ENCODE measurements around the gene PPFIBP2.

The PPFIBP2 gene

DNA sequence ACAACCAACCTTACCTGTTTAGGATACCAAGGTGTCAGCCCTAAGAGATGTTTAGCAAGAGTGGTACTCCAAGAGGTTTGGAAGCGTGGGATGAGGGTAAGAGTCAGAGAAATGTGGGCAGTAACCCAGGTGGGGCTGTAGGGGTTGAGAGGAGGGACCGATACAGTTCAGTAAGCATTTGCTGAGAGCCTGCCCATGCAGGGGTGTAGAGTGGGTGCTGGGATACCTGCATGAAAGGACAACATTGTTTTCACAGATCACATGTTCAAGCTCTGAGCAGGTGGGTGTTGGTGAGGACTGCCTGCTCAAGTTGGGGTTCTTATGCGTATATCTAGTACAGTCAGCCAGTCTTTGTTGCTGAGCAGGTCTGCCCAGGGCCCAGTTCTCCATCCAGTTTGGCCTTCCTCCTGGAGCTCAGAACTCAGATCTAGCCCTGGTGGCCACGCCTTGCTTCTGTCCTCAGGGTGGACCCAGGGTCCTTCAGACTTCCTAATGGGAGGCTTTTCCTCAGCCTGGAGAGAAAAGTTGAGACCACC lies 14.8 kb downstream of the PPFIBP2 start:
- Histone ChIP-seq H3K9me2 (ENCODE audit: low read depth, low read length) (no peaks in the 10 kb centered on the region), H3K4me1 (ENCODE audit: insufficient read depth, low read length, severe bottlenecking) (peaks cover 24% of the 10 kb centered on the region), H3K27ac (ENCODE audit: low read depth, low read length, poor library complexity, severe bottlenecking) (no peak overlapping the region), H3K27me3 (ENCODE audit: insufficient read depth, low read length) (no peaks in the 10 kb centered on the region), H3K9ac (ENCODE audit: low read length) (no peak overlapping the region), H2AFZ (ENCODE audit: low read length) (no peak overlapping the region), H3K9me3 (ENCODE audit: low read length) (no peaks in the 10 kb centered on the region), H3F3A (ENCODE audit: insufficient read depth, low read length) (no peaks in the 10 kb centered on the region), H3K36me3 (ENCODE audit: insufficient read depth, low read length) (peaks cover 8% of the 10 kb centered on the region), H4K20me1 (ENCODE audit: insufficient read depth, low read length) (no peaks in the 10 kb centered on the region), H3K4me3 (ENCODE audit: low read depth, low read length, poor library complexity, severe bottlenecking) (no peak overlapping the region), H3K4me2 (ENCODE audit: low read length) (no peak overlapping the region), H3K79me2 (ENCODE audit: insufficient read depth, low read length) (no peaks in the 10 kb centered on the region)
- TF ChIP-seq, protein P1, sequence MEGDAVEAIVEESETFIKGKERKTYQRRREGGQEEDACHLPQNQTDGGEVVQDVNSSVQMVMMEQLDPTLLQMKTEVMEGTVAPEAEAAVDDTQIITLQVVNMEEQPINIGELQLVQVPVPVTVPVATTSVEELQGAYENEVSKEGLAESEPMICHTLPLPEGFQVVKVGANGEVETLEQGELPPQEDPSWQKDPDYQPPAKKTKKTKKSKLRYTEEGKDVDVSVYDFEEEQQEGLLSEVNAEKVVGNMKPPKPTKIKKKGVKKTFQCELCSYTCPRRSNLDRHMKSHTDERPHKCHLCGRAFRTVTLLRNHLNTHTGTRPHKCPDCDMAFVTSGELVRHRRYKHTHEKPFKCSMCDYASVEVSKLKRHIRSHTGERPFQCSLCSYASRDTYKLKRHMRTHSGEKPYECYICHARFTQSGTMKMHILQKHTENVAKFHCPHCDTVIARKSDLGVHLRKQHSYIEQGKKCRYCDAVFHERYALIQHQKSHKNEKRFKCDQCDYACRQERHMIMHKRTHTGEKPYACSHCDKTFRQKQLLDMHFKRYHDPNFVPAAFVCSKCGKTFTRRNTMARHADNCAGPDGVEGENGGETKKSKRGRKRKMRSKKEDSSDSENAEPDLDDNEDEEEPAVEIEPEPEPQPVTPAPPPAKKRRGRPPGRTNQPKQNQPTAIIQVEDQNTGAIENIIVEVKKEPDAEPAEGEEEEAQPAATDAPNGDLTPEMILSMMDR (IDR thresholded peaks at IDR 0.05; ENCODE audit: low read length): no peak
- TF ChIP-seq EZH2 (IDR thresholded peaks at IDR 0.05; ENCODE audit: borderline replicate concordance, low read length): no peak

DNA sequence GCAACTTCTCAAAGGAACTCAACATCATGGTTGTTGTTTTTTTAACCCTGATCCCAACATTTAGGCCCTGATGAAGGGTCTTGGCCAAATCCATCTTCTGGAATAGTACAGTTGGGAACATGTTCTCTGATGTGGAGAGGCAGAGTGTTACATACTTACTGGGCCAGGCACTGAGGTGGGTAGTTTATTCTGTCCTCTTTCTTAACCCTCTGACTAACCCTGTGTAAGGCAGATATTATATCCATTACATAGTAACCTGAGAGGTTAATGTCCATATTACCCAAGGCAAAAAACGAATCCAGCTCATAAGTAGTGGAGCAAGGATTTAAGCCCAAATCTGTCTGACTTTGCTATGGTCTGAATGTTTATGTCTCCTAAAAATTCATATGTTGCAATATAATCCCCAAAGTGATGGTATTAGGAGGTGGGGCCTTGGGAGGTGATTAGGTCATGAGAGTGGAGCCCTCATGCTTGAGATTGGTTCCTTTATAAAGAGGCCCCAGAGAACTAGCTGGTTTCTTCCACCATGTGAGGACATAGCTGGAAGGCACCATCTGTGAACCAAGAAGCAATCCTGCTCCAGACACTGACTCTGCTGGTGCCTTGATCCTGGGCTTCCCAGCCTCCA lies 16.3 kb downstream of the PPFIBP2 start:
- H3K4me2 ChIP-seq (ENCODE audit: low read length): no peak overlapping the region
- no peak overlapping the region for H3K9ac ChIP-seq (ENCODE audit: low read length)
- H2AFZ ChIP-seq (ENCODE audit: low read length): no peak overlapping the region
- H4K20me1 ChIP-seq (ENCODE audit: insufficient read depth, low read length): no peaks in the 10 kb centered on the region
- H3K79me2 ChIP-seq (ENCODE audit: insufficient read depth, low read length): no peaks in the 10 kb centered on the region
- H3K9me3 ChIP-seq (ENCODE audit: low read length): no peaks in the 10 kb centered on the region
- no peak overlapping the region for H3K27ac ChIP-seq (ENCODE audit: low read depth, low read length, poor library complexity, severe bottlenecking)
- TF ChIP-seq EZH2 (IDR thresholded peaks at IDR 0.05; ENCODE audit: borderline replicate concordance, low read length): no peak
- TF ChIP-seq, protein P1 (IDR thresholded peaks at IDR 0.05; ENCODE audit: low read length): no peak
- no peaks in the 10 kb centered on the region for H3K27me3 ChIP-seq (ENCODE audit: insufficient read depth, low read length)
- peaks cover 14% of the 10 kb centered on the region for H3K36me3 ChIP-seq (ENCODE audit: insufficient read depth, low read length)
- no peaks in the 10 kb centered on the region for H3F3A ChIP-seq (ENCODE audit: insufficient read depth, low read length)
- H3K9me2 ChIP-seq (ENCODE audit: low read depth, low read length): no peaks in the 10 kb centered on the region
- peaks cover 18% of the 10 kb centered on the region for H3K4me1 ChIP-seq (ENCODE audit: insufficient read depth, low read length, severe bottlenecking)
- no peak overlapping the region for H3K4me3 ChIP-seq (ENCODE audit: low read depth, low read length, poor library complexity, severe bottlenecking)

DNA sequence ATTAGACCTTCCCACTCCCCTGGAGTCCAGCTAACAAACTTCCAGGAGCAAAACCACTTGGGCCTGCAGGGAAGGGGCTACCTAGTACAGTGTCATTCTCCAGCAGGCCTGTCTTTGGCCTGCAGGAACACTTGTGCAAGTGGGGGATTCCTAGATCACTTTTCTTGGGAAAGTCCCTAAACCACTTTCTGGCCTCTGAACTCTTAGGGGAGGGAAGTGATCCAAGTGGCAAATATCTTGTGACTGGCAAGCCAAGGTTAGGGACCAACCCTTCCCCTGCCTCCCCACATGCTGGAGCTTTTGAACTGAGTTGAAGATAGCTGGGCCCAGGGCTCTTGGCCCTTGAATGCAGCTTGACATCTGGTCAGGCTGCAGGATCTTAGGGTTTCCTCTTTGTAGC lies 17.2 kb downstream of the PPFIBP2 start:
- Histone ChIP-seq H4K20me1 (ENCODE audit: insufficient read depth, low read length) (no peaks in the 10 kb centered on the region), H2AFZ (ENCODE audit: low read length) (no peak overlapping the region), H3F3A (ENCODE audit: insufficient read depth, low read length) (no peaks in the 10 kb centered on the region), H3K79me2 (ENCODE audit: insufficient read depth, low read length) (no peaks in the 10 kb centered on the region), H3K9me3 (ENCODE audit: low read length) (no peaks in the 10 kb centered on the region), H3K4me1 (ENCODE audit: insufficient read depth, low read length, severe bottlenecking) (peaks cover 18% of the 10 kb centered on the region), H3K36me3 (ENCODE audit: insufficient read depth, low read length) (peaks cover 14% of the 10 kb centered on the region), H3K4me2 (ENCODE audit: low read length) (no peak overlapping the region), H3K27me3 (ENCODE audit: insufficient read depth, low read length) (no peaks in the 10 kb centered on the region), H3K27ac (ENCODE audit: low read depth, low read length, poor library complexity, severe bottlenecking) (no peak overlapping the region), H3K9me2 (ENCODE audit: low read depth, low read length) (no peaks in the 10 kb centered on the region), H3K4me3 (ENCODE audit: low read depth, low read length, poor library complexity, severe bottlenecking) (no peak overlapping the region), H3K9ac (ENCODE audit: low read length) (no peak overlapping the region)
- TF ChIP-seq, protein P1 (IDR thresholded peaks at IDR 0.05; ENCODE audit: low read length): no peak
- TF ChIP-seq EZH2 (IDR thresholded peaks at IDR 0.05; ENCODE audit: borderline replicate concordance, low read length): no peak
